PFSK-1 (cell line): ENCODE data around the gene COL5A2.

Experiments used
- FOXP2 ChIP-seq: optimal IDR thresholded peaks from 2 replicates; pipeline ENCODE3; 2011; ENCODE audit warnings: borderline replicate concordance, control low read depth, inconsistent platforms; ENCODE audit not compliant: insufficient read depth; ENCODE audit errors: extremely low read length, extremely low read depth
- POLR2AphosphoS5 ChIP-seq: IDR thresholded peaks from 2 replicates; pipeline ENCODE4 v1.6.1; 2012; ENCODE audit warnings: low read depth, mild to moderate bottlenecking, control low read depth, low read length, moderate library complexity
- SIN3A ChIP-seq: IDR thresholded peaks from 2 replicates; pipeline ENCODE4 v1.6.1; 2012; ENCODE audit warnings: mild to moderate bottlenecking, low read length, moderate library complexity, borderline replicate concordance; ENCODE audit not compliant: insufficient read depth
- TAF1 ChIP-seq: IDR thresholded peaks from 2 replicates; pipeline ENCODE4 v1.6.1; 2012; ENCODE audit warnings: low read length, control low read depth, borderline replicate concordance; ENCODE audit not compliant: insufficient read depth
- TF ChIP-seq, protein P1 (sequence below), 2 experiments: IDR thresholded peaks; 2 replicates each; pipeline versions ENCODE4 v1.6.1 to v1.8.0; 2011 to 2012; ENCODE audit warnings: low read depth in 2 of 2, low read length in 2 of 2, control low read depth in 1 of 2, inconsistent platforms in 1 of 2, mild to moderate bottlenecking in 1 of 2, moderate library complexity in 1 of 2; ENCODE audit not compliant: insufficient read depth in 1 of 2

DNA sequence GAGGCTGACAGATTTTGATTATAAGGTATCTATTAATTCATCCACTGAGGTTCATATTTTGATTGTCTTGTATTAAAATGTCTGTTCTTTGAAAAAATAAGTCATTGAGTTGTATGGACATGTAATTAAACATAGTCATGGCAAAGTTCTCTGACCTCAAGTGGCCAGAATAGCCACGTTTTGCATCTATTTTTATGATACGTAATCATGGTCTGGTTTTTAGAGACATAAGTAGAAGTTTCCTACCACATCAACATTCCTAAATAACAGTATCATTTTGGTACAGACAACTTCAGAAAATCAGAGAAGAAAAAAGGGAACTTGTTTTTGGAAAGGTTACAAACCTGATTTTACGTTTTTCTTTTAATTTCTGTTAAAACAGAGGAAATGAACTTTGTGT is 47.6 kb downstream of the COL5A2 start:
- TF ChIP-seq, protein P1, sequence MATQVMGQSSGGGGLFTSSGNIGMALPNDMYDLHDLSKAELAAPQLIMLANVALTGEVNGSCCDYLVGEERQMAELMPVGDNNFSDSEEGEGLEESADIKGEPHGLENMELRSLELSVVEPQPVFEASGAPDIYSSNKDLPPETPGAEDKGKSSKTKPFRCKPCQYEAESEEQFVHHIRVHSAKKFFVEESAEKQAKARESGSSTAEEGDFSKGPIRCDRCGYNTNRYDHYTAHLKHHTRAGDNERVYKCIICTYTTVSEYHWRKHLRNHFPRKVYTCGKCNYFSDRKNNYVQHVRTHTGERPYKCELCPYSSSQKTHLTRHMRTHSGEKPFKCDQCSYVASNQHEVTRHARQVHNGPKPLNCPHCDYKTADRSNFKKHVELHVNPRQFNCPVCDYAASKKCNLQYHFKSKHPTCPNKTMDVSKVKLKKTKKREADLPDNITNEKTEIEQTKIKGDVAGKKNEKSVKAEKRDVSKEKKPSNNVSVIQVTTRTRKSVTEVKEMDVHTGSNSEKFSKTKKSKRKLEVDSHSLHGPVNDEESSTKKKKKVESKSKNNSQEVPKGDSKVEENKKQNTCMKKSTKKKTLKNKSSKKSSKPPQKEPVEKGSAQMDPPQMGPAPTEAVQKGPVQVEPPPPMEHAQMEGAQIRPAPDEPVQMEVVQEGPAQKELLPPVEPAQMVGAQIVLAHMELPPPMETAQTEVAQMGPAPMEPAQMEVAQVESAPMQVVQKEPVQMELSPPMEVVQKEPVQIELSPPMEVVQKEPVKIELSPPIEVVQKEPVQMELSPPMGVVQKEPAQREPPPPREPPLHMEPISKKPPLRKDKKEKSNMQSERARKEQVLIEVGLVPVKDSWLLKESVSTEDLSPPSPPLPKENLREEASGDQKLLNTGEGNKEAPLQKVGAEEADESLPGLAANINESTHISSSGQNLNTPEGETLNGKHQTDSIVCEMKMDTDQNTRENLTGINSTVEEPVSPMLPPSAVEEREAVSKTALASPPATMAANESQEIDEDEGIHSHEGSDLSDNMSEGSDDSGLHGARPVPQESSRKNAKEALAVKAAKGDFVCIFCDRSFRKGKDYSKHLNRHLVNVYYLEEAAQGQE (IDR thresholded peaks at IDR 0.05; ENCODE audit: insufficient read depth in 1 of 2, low read depth in 2 of 2, low read length in 2 of 2): no peak
- TF ChIP-seq TAF1 (no peak), POLR2AphosphoS5 (no peak), SIN3A (no peak), FOXP2 (no peak)
